GM12878 (cell line): Measurements from ENCODE around the gene ATOSB. TPM values are rescaled to one million over a fixed set of nuclear protein-coding genes. Genes with fewer than 3 reads are reported as not detected.
A peak's percentile ranks its signal among the peaks of the same experiment; 100 is the strongest.

Experiments
- ATAC-seq: fragments of 200-7000 bp; cut with Tn5 transposase; 3 replicates; pipeline ENCODE4 v1.9.1; 2020; ENCODE audit warnings: mild to moderate bottlenecking, moderate library complexity
- BruUV-seq: library from RNA; stranded (reverse); fragments of 400-500 nt; replicated peaks from 2 replicates; lab custom pipeline; 2021; lab: Mats Ljungman, UMichigan
- CTCF ChIA-PET: fragments of 300-600 bp; sonication (Branson Sonifier 250); formaldehyde crosslinking; extraction: SDS; loops from one replicate; lab custom pipeline; 2021; ENCODE audit warnings: inconsistent platforms; lab: Yijun Ruan, JAX
- POLR2A ChIA-PET: fragments of 350-600 bp; formaldehyde crosslinking; extraction: SDS; loops from one replicate; lab custom pipeline; 2021; ENCODE audit warnings: inconsistent platforms; lab: Charles Lee
- RAD21 ChIA-PET: fragments of 300-600 bp; sonication (Branson Sonifier 250); formaldehyde crosslinking; loops from one replicate; lab custom pipeline; 2023; ENCODE audit warnings: antibody characterized with exemption; ENCODE audit not compliant: unreplicated experiment; lab: Charles Lee
- SMC1A ChIA-PET: fragments of 300-600 bp; sonication (Branson Sonifier 250); formaldehyde crosslinking; loops from one replicate; lab custom pipeline; 2023; ENCODE audit not compliant: unreplicated experiment, uncharacterized antibody; lab: Charles Lee
- DNase-seq: peaks from one replicate; pipeline ENCODE4 v3.0.0-alpha.2; 2011; ENCODE audit warnings: low read depth, low spot score
- FAIRE-seq: peaks from 3 replicates; lab custom pipeline; 2011; peaks lifted over from hg19 to GRCh38; lab: Jason Lieb, UNC
- H2AFZ ChIP-seq: 2 replicates; pipeline ENCODE4 v1.6.0; 2011; ENCODE audit warnings: low read depth, low read length, control low read depth; ENCODE audit not compliant: control insufficient read depth
- H3K27ac ChIP-seq: 2 replicates; pipeline ENCODE4 v1.5.1; 2011; ENCODE audit warnings: control low read depth; ENCODE audit not compliant: control insufficient read depth, insufficient read depth
- H3K27me3 ChIP-seq, 2 experiments: replicated peaks in 1 of 2; 2 replicates each; pipeline versions ENCODE4 v1.6.0 to v1.6.1; 2011; ENCODE audit warnings: low read length in 1 of 2; ENCODE audit not compliant: control insufficient read depth in 2 of 2, insufficient read depth in 2 of 2
- H3K36me3 ChIP-seq, 2 experiments: 2 replicates each; pipeline ENCODE4 v1.5.1; 2011; ENCODE audit warnings: low read length in 1 of 2; ENCODE audit not compliant: control insufficient read depth in 2 of 2, insufficient read depth in 2 of 2
- H3K4me1 ChIP-seq: 2 replicates; pipeline ENCODE4 v1.6.1; 2011; ENCODE audit warnings: mild to moderate bottlenecking, low read length, moderate library complexity, mixed read lengths; ENCODE audit not compliant: control insufficient read depth, insufficient read depth
- H3K4me2 ChIP-seq: 2 replicates; pipeline ENCODE4 v1.6.0; 2011; ENCODE audit warnings: control low read depth; ENCODE audit not compliant: control insufficient read depth, insufficient read depth
- H3K4me3 ChIP-seq: fragments of 200-600 bp; sonication (generic); 2 replicates; pipeline ENCODE4 v1.5.1; 2016
- H3K79me2 ChIP-seq: 2 replicates; pipeline ENCODE4 v1.6.0; 2011; ENCODE audit warnings: low read length; ENCODE audit not compliant: control insufficient read depth, insufficient read depth
- H3K9ac ChIP-seq: 2 replicates; pipeline ENCODE4 v1.8.0; 2011; ENCODE audit warnings: low read length, control low read depth, mixed read lengths; ENCODE audit not compliant: control insufficient read depth, insufficient read depth
- H3K9me3 ChIP-seq: replicated peaks from 3 replicates; pipeline ENCODE4 v1.5.1; 2011; ENCODE audit warnings: mild to moderate bottlenecking, low read length; ENCODE audit not compliant: control insufficient read depth, insufficient read depth
- H4K20me1 ChIP-seq: 2 replicates; pipeline ENCODE4 v1.6.0; 2011; ENCODE audit not compliant: control insufficient read depth, insufficient read depth
- HCFC1 ChIP-seq: fragments of 150-350 bp; IDR thresholded peaks from 2 replicates; pipeline ENCODE4 v1.6.1; 2014; ENCODE audit warnings: low read length
- IKZF1 ChIP-seq: fragments of 450-650 bp; conservative IDR thresholded peaks from 2 replicates; pipeline ENCODE4 v1.6.1; 2017; ENCODE audit warnings: antibody characterized with exemption, mild to moderate bottlenecking
- KAT2A ChIP-seq: conservative IDR thresholded peaks from 2 replicates; pipeline ENCODE4 v1.6.1; 2011; ENCODE audit warnings: low read depth, low read length; ENCODE audit not compliant: control insufficient read depth
- SKIL ChIP-seq: fragments of 450-650 bp; IDR thresholded peaks from 2 replicates; pipeline ENCODE4 v1.6.1; 2017; ENCODE audit warnings: mild to moderate bottlenecking, low read depth, inconsistent platforms; ENCODE audit not compliant: poor library complexity, severe bottlenecking
- ZBTB11 ChIP-seq: fragments of 450-650 bp; formaldehyde crosslinking; IDR thresholded peaks from 2 replicates; pipeline ENCODE4 v1.5.0; 2022; ENCODE audit warnings: mild to moderate bottlenecking, missing genetic modification characterization
- WGBS: methylation state at CpG from one replicate; pipeline ENCODE4 v1.1.6; 2016; ENCODE audit warnings: low lambda C conversion rate; ENCODE audit not compliant: insufficient replicate concordance, insufficient coverage; ENCODE audit errors: missing lambda C conversion rate; 5-methylcytosine and 5-hydroxymethylcytosine counted together
- in situ Hi-C: fragments of 300-500 bp; cut with MboI; formaldehyde crosslinking; loops from 9 replicates; pipeline ENCODE4 v1.14.3; 2018; ENCODE audit warnings: mixed read lengths
- intact Hi-C: fragments of 100-400 bp; cut with micrococcal nuclease; formaldehyde crosslinking; loops from one replicate; pipeline ENCODE4 v1.14.2; 2022; ENCODE audit not compliant: unreplicated experiment
- polyA plus RNA-seq, 11 experiments: library from polyadenylated mRNA; depleted of rRNA in 4 of 11; unstranded in 6 of 11; stranded (reverse) in 5 of 11; fragments of >200 nt; fragmentation: Nextera tagmentation in 4 of 11; fragmentation: Illumina TruSeq in 1 of 11; extraction: Ambion mirVana in 4 of 11; extraction: Trizol in 1 of 11; gene quantifications; 1 replicate in 1 of 11; 2 replicates in 10 of 11; pipeline versions ENCODE4 v1.2.1 to v1.2.3, GENCODE V29; 2011 to 2016; ENCODE audit warnings: inconsistent platforms in 2 of 11, missing spikeins in 2 of 11, low read depth in 1 of 11
- total RNA-seq, 4 experiments: library from RNA; depleted of rRNA in 3 of 4; stranded (reverse); fragments of >200 nt in 3 of 4; fragmentation: Illumina TruSeq in 1 of 4; extraction: Trizol in 1 of 4; gene quantifications; 2 replicates each; pipeline versions ENCODE4 v1.2.1 to v1.2.3, GENCODE V29; 2013 to 2021

The ATOSB gene
- total and polyA plus RNA-seq, 10 of the 15 experiments (the other 5 are each of a cell fraction or from before 2014, with no cell fraction given): 0.60 to 5.4 (median 2.5) TPM

GRCh38 chr9:35110327-35110761, 5.3 kb downstream of the ATOSB start:
- peaks cover 24% of the 10 kb centered on the region for H3K4me1 ChIP-seq
- H3K27me3 ChIP-seq: no peaks in the 10 kb centered on the region
- intact Hi-C loops (loop anchor here (5.0 to 10.0 kb wide), 4 partner anchors 38 to 704 kb away; partner anchors contain the start of genes CREB3, HINT2, SPAG8 and TESK1), in situ Hi-C loops (no loop called here)
- H3K36me3 ChIP-seq: peaks cover 2% of the 10 kb centered on the region in 2 experiments; a peak in 3 of 4 replicates
- peaks cover 3% of the 10 kb centered on the region for H3K79me2 ChIP-seq
- ATAC-seq (no peak), FAIRE-seq (no peak), DNase-seq (no peak)
- TF ChIP-seq HCFC1 (0 out of 2 replicates have a peak, but pooled peaks have one; percentile 25), IKZF1 (no peak), KAT2A (no peak), SKIL (no peak), ZBTB11 (CRISPR knock-in tag) (no peak)
- CTCF ChIA-PET: interaction anchor here (0.6 to 1.4 kb wide), 3 partner anchors 10 to 1756 kb away, joined by 3 to 5 read pairs (median 4); partner anchors contain the start of gene PIGO
- H3K4me2 ChIP-seq: peak overlapping the region; percentile 86; the same call in 1 of the 2 replicates
- no peaks in the 10 kb centered on the region for H4K20me1 ChIP-seq
- POLR2A ChIA-PET: interaction anchor here (0.8 to 1.7 kb wide), 2 partner anchors 14 to 31 kb away, joined by 5 read pairs; partner anchors contain the start of genes FANCG and PIGO
- BruUV-seq: no TSS peak
- H3K9me3 ChIP-seq: no peaks in the 10 kb centered on the region
- no peak overlapping the region; the same call in 1 of the 2 replicates for H3K9ac ChIP-seq
- RAD21 ChIA-PET: interaction anchor here (1.9 kb wide), 1 partner anchor 30 kb away, joined by 9 read pairs; the partner anchor contains the start of gene FANCG
- 52% methylated on average over 3 of the region's 3 CpGs for WGBS
- H3K4me3 ChIP-seq: peak overlapping the region; percentile 98; the same call in 1 of the 2 replicates
- H2AFZ ChIP-seq: no peak overlapping the region
- no peak overlapping the region for H3K27ac ChIP-seq
- SMC1A ChIA-PET: no interaction called here
